NCI-H1092 treated with DMSO at 0.1 percent for 48 hours (cell line): Measurements from ENCODE around the gene LIME1.

Source experiments
- DNase-seq: peaks from one replicate; lab custom pipeline; 2025; lab: John Stamatoyannopoulos, UW

Gene LIME1

GRCh38 chr20:63696628-63697356 lies 39.7 kb upstream of the LIME1 start, which contains the start of gene TNFRSF6B:
Gene TNFRSF6B, plus strand, starts transcription at chr20:63696652. Its CDS starts 116 bp downstream, at chr20:63696768.
- DNase-seq = no peak

GRCh38 chr20:63697357-63697867 lies 39.1 kb upstream of the LIME1 start:
- no peak for DNase-seq

GRCh38 chr20:63697868-63698545 lies 38.5 kb upstream of the LIME1 start:
- no peak for DNase-seq

GRCh38 chr20:63698739-63699465 lies 37.6 kb upstream of the LIME1 start:
- no peak for DNase-seq

GRCh38 chr20:63699466-63700198 lies 36.8 kb upstream of the LIME1 start:
- no peak for DNase-seq

GRCh38 chr20:63700199-63701050 lies 36.0 kb upstream of the LIME1 start:
- no peak for DNase-seq

GRCh38 chr20:63701051-63701328 lies 35.5 kb upstream of the LIME1 start:
- no peak for DNase-seq

GRCh38 chr20:63701329-63702035 lies 35.0 kb upstream of the LIME1 start:
- DNase-seq = no peak

GRCh38 chr20:63702036-63702665 lies 34.3 kb upstream of the LIME1 start:
- DNase-seq = no peak

- no peak for DNase-seq
These were observed 33.6 kb upstream of the LIME1 start for GRCh38 chr20:63702751-63703470.

GRCh38 chr20:63703471-63703975 lies 32.9 kb upstream of the LIME1 start:
- no peak for DNase-seq

GRCh38 chr20:63703976-63704748 lies 32.3 kb upstream of the LIME1 start:
- DNase-seq = no peak

- no peak for DNase-seq
These were observed 31.7 kb upstream of the LIME1 start for GRCh38 chr20:63704749-63705117.

GRCh38 chr20:63705232-63706026 lies 31.0 kb upstream of the LIME1 start:
- DNase-seq = no peak

GRCh38 chr20:63706027-63706695 lies 30.3 kb upstream of the LIME1 start:
- DNase-seq = no peak

GRCh38 chr20:63706852-63707557 lies 29.5 kb upstream of the LIME1 start:
- no peak for DNase-seq
